Right atrium auricular region (tissue), 2 donors: Measurements from ENCODE around the gene CAMK4. TPM values are rescaled to one million over a fixed set of nuclear protein-coding genes. Genes with fewer than 3 reads are reported as not detected.
"Not testable (repeated sequence)": the region's sequence is repeated elsewhere in the genome, so short reads cannot be mapped to it uniquely, and the experiment has no call there.

Source experiments
- DNase-seq: peaks from one replicate; pipeline ENCODE4 v3.0.0-alpha.2; 2019; ENCODE audit warnings: low spot score
- H3K27ac ChIP-seq, 2 donors: fragments of 200-600 bp; sonication (generic); 1 replicate in 1 of 2; 2 replicates in 1 of 2; pipeline ENCODE4 v1.5.1; 2016 to 2019
- H3K27me3 ChIP-seq, 2 donors: fragments of 200-600 bp; sonication (generic); one replicate each; pipeline versions ENCODE4 v1.5.1 to v1.6.0; 2017 to 2019
- H3K36me3 ChIP-seq: fragments of 200-600 bp; sonication (generic); one replicate; pipeline ENCODE4 v1.5.1; 2016
- H3K4me1 ChIP-seq, 2 donors: fragments of 200-600 bp; sonication (generic); one replicate each; pipeline versions ENCODE4 v1.5.1 to v1.6.0; 2017 to 2019
- H3K4me3 ChIP-seq, 2 donors: fragments of 200-600 bp; sonication (generic); 1 replicate in 1 of 2; 2 replicates in 1 of 2; pipeline ENCODE4 v1.5.1; 2017 to 2019; ENCODE audit warnings: mild to moderate bottlenecking in 1 of 2, moderate library complexity in 1 of 2
- H3K9me3 ChIP-seq, 2 donors: fragments of 200-600 bp; sonication (generic); one replicate each; pipeline ENCODE4 v1.5.1; 2019
- CTCF ChIP-seq, 2 donors: fragments of 200-600 bp; sonication (generic); IDR thresholded peaks; one replicate each; pipeline ENCODE4 v1.5.1; 2019; ENCODE audit warnings: antibody characterized with exemption in 2 of 2
- total RNA-seq, 2 donors: library from RNA; depleted of rRNA; stranded (reverse); fragments of >200 nt; gene quantifications; one replicate each; pipeline ENCODE4 v1.1.0, GENCODE V29; 2016

Gene CAMK4
- total RNA-seq, 2 donors from 2014 or later: 0.11 to 0.67 TPM

GRCh38 chr5:111408817-111409216, 184.6 kb downstream of the CAMK4 start:
- no peaks in the 10 kb centered on the region for H3K9me3 ChIP-seq
- H3K4me3 ChIP-seq: no peak overlapping the region
- H3K27me3 ChIP-seq: no peaks in the 10 kb centered on the region
- no peak overlapping the region for H3K27ac ChIP-seq
- no peaks in the 10 kb centered on the region for H3K4me1 ChIP-seq
- H3K36me3 ChIP-seq: no peaks in the 10 kb centered on the region
- TF ChIP-seq CTCF (IDR thresholded peaks at IDR 0.05): no peak
- DNase-seq: no peak

- not testable (repeated sequence) for H3K27me3 ChIP-seq, H3K4me1 ChIP-seq, DNase-seq, H3K27ac ChIP-seq, H3K9me3 ChIP-seq, H3K36me3 ChIP-seq, H3K4me3 ChIP-seq
These were observed 185.1 kb downstream of the CAMK4 start for GRCh38 chr5:111409266-111409665.

GRCh38 chr5:111410067-111410466, 185.9 kb downstream of the CAMK4 start:
- H3K27me3 ChIP-seq, H3K4me1 ChIP-seq, DNase-seq, H3K9me3 ChIP-seq, H3K4me3 ChIP-seq, H3K27ac ChIP-seq, H3K36me3 ChIP-seq: not testable (repeated sequence)

GRCh38 chr5:111411301-111411700, 187.1 kb downstream of the CAMK4 start:
- no peak for DNase-seq
- no peaks in the 10 kb centered on the region for H3K36me3 ChIP-seq
- H3K9me3 ChIP-seq: no peaks in the 10 kb centered on the region
- no peak overlapping the region for H3K4me3 ChIP-seq
- H3K4me1 ChIP-seq: no peaks in the 10 kb centered on the region
- no peak overlapping the region for H3K27ac ChIP-seq
- H3K27me3 ChIP-seq: no peaks in the 10 kb centered on the region
- no peak for TF ChIP-seq CTCF (IDR thresholded peaks at IDR 0.05)

GRCh38 chr5:111412593-111412992, 188.4 kb downstream of the CAMK4 start:
- H3K4me3 ChIP-seq: no peak overlapping the region
- no peak for TF ChIP-seq CTCF (IDR thresholded peaks at IDR 0.05)
- H3K36me3 ChIP-seq: no peaks in the 10 kb centered on the region
- DNase-seq: no peak
- no peaks in the 10 kb centered on the region for H3K4me1 ChIP-seq
- no peaks in the 10 kb centered on the region for H3K9me3 ChIP-seq
- H3K27ac ChIP-seq: no peak overlapping the region
- no peaks in the 10 kb centered on the region for H3K27me3 ChIP-seq

GRCh38 chr5:111415053-111415452, 190.9 kb downstream of the CAMK4 start:
- TF ChIP-seq CTCF (IDR thresholded peaks at IDR 0.05): no peak
- no peaks in the 10 kb centered on the region for H3K9me3 ChIP-seq
- H3K27me3 ChIP-seq: no peaks in the 10 kb centered on the region
- H3K4me3 ChIP-seq: no peak overlapping the region
- no peaks in the 10 kb centered on the region for H3K36me3 ChIP-seq
- no peaks in the 10 kb centered on the region for H3K4me1 ChIP-seq
- no peak overlapping the region for H3K27ac ChIP-seq
- DNase-seq: no peak

- no peak overlapping the region for H3K27ac ChIP-seq
- no peak for DNase-seq
- no peaks in the 10 kb centered on the region for H3K9me3 ChIP-seq
- H3K4me1 ChIP-seq: no peaks in the 10 kb centered on the region
- no peak for TF ChIP-seq CTCF (IDR thresholded peaks at IDR 0.05)
- no peaks in the 10 kb centered on the region for H3K27me3 ChIP-seq
- no peak overlapping the region for H3K4me3 ChIP-seq
- H3K36me3 ChIP-seq: no peaks in the 10 kb centered on the region
These were observed 198.1 kb downstream of the CAMK4 start for GRCh38 chr5:111422245-111422644.
